GM12891 (cell line): ENCODE measurements around the gene ITGBL1.

Experiments used
- POLR2A ChIP-seq: IDR thresholded peaks from 2 replicates; pipeline ENCODE4 v1.6.1; 2011; ENCODE audit warnings: low read depth, low read length, control low read depth
- POLR2AphosphoS5 ChIP-seq: IDR thresholded peaks from 2 replicates; pipeline ENCODE4 v1.6.1; 2011; ENCODE audit warnings: low read depth, low read length, control low read depth
- POU2F2 ChIP-seq: IDR thresholded peaks from 2 replicates; pipeline ENCODE4 v1.6.1; 2011; ENCODE audit warnings: low read depth, mild to moderate bottlenecking, control low read depth, low read length, moderate library complexity
- SPI1 ChIP-seq: IDR thresholded peaks from 2 replicates; pipeline ENCODE4 v1.6.1; 2011; ENCODE audit warnings: low read depth, low read length, control low read depth
- TAF1 ChIP-seq: IDR thresholded peaks from 2 replicates; pipeline ENCODE4 v1.6.1; 2011; ENCODE audit warnings: low read depth, low read length, control low read depth

DNA sequence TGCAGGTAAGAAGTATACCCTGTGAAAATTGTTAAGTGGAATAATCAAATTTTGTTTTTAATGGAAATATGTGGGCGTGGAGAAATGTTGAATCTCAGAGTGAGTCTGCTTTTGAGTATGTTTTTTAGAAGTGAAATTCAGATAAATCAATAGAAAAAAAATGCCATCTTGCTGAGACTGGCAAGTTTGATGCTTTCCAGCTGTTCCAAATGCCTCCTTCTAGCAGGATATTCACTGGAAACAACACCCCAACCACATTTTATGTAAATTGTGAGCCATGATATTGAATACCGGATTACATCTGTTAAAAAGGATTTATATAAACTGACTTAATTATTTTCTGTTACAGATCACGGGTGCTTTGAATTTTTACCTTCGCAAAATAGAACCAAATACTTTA lies 115.4 kb downstream of the ITGBL1 start:
- no peak for TF ChIP-seq POLR2AphosphoS5
- TF ChIP-seq POLR2A = no peak
- TF ChIP-seq TAF1 = no peak
- TF ChIP-seq SPI1 = no peak
- TF ChIP-seq POU2F2 = no peak
